WTC11 (cell line): ENCODE measurements around the gene CCDC170. TPM values are rescaled to one million over a fixed set of nuclear protein-coding genes. Genes with fewer than 3 reads are reported as not detected.

Experiments
- ATAC-seq: fragments of 200-7000 bp; cut with Tn5 transposase; 2 replicates; pipeline ENCODE4 v1.10.0; 2021; ENCODE audit warnings: mild to moderate bottlenecking, moderate library complexity
- CTCF ChIA-PET: fragments of 300-600 bp; sonication (Branson Sonifier 250); formaldehyde crosslinking; loops from one replicate; lab custom pipeline; 2021; ENCODE audit warnings: antibody characterized with exemption; lab: Charles Lee
- POLR2A ChIA-PET: fragments of 350-600 bp; sonication (Branson Sonifier 250); formaldehyde crosslinking; loops from one replicate; lab custom pipeline; 2021; ENCODE audit warnings: antibody characterized with exemption; lab: Charles Lee
- DNase-seq: peaks from one replicate; pipeline ENCODE4 v3.0.0; 2021; ENCODE audit warnings: low spot score
- H3K27ac Mint-ChIP-seq: 2 replicates; pipeline ENCODE4 v1.8.0; 2021; ENCODE audit warnings: mixed read lengths
- H3K27me3 Mint-ChIP-seq: 2 replicates; pipeline ENCODE4 v1.8.0; 2021; ENCODE audit warnings: low read depth, mild to moderate bottlenecking, moderate library complexity, mixed read lengths
- H3K36me3 Mint-ChIP-seq: 2 replicates; pipeline ENCODE4 v1.8.0; 2021; ENCODE audit warnings: mixed read lengths
- H3K4me1 Mint-ChIP-seq: 2 replicates; pipeline ENCODE4 v1.8.0; 2022; ENCODE audit warnings: mixed read lengths
- H3K4me3 Mint-ChIP-seq: 2 replicates; pipeline ENCODE4 v1.8.0; 2021; ENCODE audit warnings: mild to moderate bottlenecking, moderate library complexity, mixed read lengths
- H3K9me3 Mint-ChIP-seq: 2 replicates; pipeline ENCODE4 v1.8.0; 2021; ENCODE audit warnings: mixed read lengths
- ELF4 ChIP-seq: sonication (generic); formaldehyde crosslinking; IDR thresholded peaks from 2 replicates; pipeline ENCODE4 v1.8.1; 2022; ENCODE audit warnings: low read depth, mild to moderate bottlenecking, moderate library complexity, missing genetic modification reagents
- EMX1 ChIP-seq: fragments of 250-450 bp; sonication (Bioruptor Pico); IDR thresholded peaks from 2 replicates; pipeline ENCODE4 v1.8.0; 2021; ENCODE audit warnings: mild to moderate bottlenecking
- NFE2L1 ChIP-seq: sonication (generic); formaldehyde crosslinking; IDR thresholded peaks from 2 replicates; pipeline ENCODE4 v1.8.1; 2023; ENCODE audit warnings: missing genetic modification reagents
- NR2C2 ChIP-seq: sonication (generic); formaldehyde crosslinking; IDR thresholded peaks from 2 replicates; pipeline ENCODE4 v1.8.0; 2022; ENCODE audit warnings: mild to moderate bottlenecking, missing genetic modification reagents
- RORB ChIP-seq: fragments of 250-450 bp; sonication (Bioruptor Pico); IDR thresholded peaks from 2 replicates; pipeline ENCODE4 v1.9.0; 2021; ENCODE audit warnings: mild to moderate bottlenecking
- ZNF232 ChIP-seq: sonication (generic); formaldehyde crosslinking; IDR thresholded peaks from 2 replicates; pipeline ENCODE4 v1.8.0; 2022; ENCODE audit warnings: mild to moderate bottlenecking, missing genetic modification reagents
- ZNF416 ChIP-seq: fragments of 250-450 bp; sonication (Bioruptor Pico); IDR thresholded peaks from 2 replicates; pipeline ENCODE4 v1.9.0; 2021; ENCODE audit warnings: mild to moderate bottlenecking, inconsistent platforms
- ZNF423 ChIP-seq: fragments of 250-450 bp; sonication (Bioruptor Pico); IDR thresholded peaks from 2 replicates; pipeline ENCODE4 v2.1.2; 2022; ENCODE audit warnings: mild to moderate bottlenecking, moderate library complexity
- total RNA-seq: library from RNA; stranded (reverse); gene quantifications from 3 replicates; pipeline ENCODE4 v1.2.3, GENCODE V29; 2021
- TF ChIP-seq, protein P1 (sequence below): fragments of 250-450 bp; sonication (Bioruptor Pico); IDR thresholded peaks from 2 replicates; pipeline ENCODE4 v1.8.0; 2021; ENCODE audit warnings: mild to moderate bottlenecking
- TF ChIP-seq, protein P2 (sequence below): sonication (generic); formaldehyde crosslinking; IDR thresholded peaks from 2 replicates; pipeline ENCODE4 v1.8.1; 2023; ENCODE audit warnings: mild to moderate bottlenecking, missing genetic modification reagents, moderate library complexity
- TF ChIP-seq, protein P3 (sequence below): fragments of 250-450 bp; sonication (Bioruptor Pico); IDR thresholded peaks from 2 replicates; pipeline ENCODE4 v1.9.0; 2021; ENCODE audit warnings: moderate library complexity, mild to moderate bottlenecking, inconsistent platforms, borderline replicate concordance
- TF ChIP-seq, protein P4 (sequence below): sonication (generic); formaldehyde crosslinking; conservative IDR thresholded peaks from 2 replicates; pipeline ENCODE4 v1.8.1; 2022; ENCODE audit warnings: mild to moderate bottlenecking, missing genetic modification reagents
- TF ChIP-seq, protein P5 (sequence below): sonication (generic); formaldehyde crosslinking; IDR thresholded peaks from 2 replicates; pipeline ENCODE4 v1.8.1; 2022; ENCODE audit warnings: low read depth, missing genetic modification reagents, borderline replicate concordance
- TF ChIP-seq, protein P6 (sequence below): sonication (generic); formaldehyde crosslinking; conservative IDR thresholded peaks from 2 replicates; pipeline ENCODE4 v1.8.1; 2023; ENCODE audit warnings: mild to moderate bottlenecking, low read depth, missing genetic modification reagents, moderate library complexity
- TF ChIP-seq, protein P7 (sequence below): sonication (generic); formaldehyde crosslinking; IDR thresholded peaks from 2 replicates; pipeline ENCODE4 v1.8.1; 2022; ENCODE audit warnings: low read depth, mild to moderate bottlenecking, moderate library complexity, missing genetic modification reagents, borderline replicate concordance

CCDC170 gene
- total RNA-seq, 1 experiment from 2014 or later: 0.26 TPM

DNA sequence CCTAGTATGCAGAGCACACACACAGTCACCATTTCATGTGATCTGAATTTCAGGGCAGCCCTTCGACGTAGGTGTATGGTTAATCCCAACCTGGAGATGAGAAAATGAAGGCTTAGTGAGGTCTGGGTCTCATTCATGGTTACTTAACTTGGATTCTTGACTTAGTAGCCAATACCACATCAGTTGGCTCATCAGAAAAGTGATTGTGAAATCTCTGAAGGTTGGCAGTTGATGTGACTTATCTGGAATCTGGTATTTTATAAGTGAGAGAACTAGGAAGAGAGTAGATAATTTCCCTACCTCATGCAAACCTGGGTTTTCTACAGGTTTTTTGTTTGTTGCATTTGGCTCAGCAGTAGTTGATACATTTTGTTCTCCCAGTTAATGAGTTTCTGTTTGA, 123.7 kb downstream of the CCDC170 start:
- Mint-ChIP-seq H3K9me3 (peaks cover 4% of the 10 kb centered on the region; the same call in 1 of the 2 replicates), H3K4me3 (no peak overlapping the region), H3K4me1 (peaks cover 44% of the 10 kb centered on the region), H3K36me3 (peaks cover 4% of the 10 kb centered on the region; the same call in 1 of the 2 replicates), H3K27me3 (no peaks in the 10 kb centered on the region), H3K27ac (no peak overlapping the region)
- ATAC-seq (no peak), DNase-seq (no peak)
- ChIA-PET CTCF (no interaction called here), POLR2A (no interaction called here)
- TF ChIP-seq, protein P1, sequence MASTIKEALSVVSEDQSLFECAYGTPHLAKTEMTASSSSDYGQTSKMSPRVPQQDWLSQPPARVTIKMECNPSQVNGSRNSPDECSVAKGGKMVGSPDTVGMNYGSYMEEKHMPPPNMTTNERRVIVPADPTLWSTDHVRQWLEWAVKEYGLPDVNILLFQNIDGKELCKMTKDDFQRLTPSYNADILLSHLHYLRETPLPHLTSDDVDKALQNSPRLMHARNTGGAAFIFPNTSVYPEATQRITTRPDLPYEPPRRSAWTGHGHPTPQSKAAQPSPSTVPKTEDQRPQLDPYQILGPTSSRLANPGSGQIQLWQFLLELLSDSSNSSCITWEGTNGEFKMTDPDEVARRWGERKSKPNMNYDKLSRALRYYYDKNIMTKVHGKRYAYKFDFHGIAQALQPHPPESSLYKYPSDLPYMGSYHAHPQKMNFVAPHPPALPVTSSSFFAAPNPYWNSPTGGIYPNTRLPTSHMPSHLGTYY: no peak
- TF ChIP-seq ZNF232 (CRISPR knock-in tag): no peak
- no peak for TF ChIP-seq ZNF423 (CRISPR knock-in tag)
- TF ChIP-seq, protein P2, sequence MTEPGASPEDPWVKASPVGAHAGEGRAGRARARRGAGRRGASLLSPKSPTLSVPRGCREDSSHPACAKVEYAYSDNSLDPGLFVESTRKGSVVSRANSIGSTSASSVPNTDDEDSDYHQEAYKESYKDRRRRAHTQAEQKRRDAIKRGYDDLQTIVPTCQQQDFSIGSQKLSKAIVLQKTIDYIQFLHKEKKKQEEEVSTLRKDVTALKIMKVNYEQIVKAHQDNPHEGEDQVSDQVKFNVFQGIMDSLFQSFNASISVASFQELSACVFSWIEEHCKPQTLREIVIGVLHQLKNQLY (CRISPR knock-in tag): no peak
- TF ChIP-seq, protein P3, sequence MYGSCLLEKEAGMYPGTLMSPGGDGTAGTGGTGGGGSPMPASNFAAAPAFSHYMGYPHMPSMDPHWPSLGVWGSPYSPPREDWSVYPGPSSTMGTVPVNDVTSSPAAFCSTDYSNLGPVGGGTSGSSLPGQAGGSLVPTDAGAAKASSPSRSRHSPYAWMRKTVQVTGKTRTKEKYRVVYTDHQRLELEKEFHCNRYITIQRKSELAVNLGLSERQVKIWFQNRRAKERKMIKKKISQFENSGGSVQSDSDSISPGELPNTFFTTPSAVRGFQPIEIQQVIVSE (CRISPR knock-in tag): no peak
- TF ChIP-seq, protein P4, sequence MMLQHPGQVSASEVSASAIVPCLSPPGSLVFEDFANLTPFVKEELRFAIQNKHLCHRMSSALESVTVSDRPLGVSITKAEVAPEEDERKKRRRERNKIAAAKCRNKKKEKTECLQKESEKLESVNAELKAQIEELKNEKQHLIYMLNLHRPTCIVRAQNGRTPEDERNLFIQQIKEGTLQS (CRISPR knock-in tag): no peak
- TF ChIP-seq, protein P5, sequence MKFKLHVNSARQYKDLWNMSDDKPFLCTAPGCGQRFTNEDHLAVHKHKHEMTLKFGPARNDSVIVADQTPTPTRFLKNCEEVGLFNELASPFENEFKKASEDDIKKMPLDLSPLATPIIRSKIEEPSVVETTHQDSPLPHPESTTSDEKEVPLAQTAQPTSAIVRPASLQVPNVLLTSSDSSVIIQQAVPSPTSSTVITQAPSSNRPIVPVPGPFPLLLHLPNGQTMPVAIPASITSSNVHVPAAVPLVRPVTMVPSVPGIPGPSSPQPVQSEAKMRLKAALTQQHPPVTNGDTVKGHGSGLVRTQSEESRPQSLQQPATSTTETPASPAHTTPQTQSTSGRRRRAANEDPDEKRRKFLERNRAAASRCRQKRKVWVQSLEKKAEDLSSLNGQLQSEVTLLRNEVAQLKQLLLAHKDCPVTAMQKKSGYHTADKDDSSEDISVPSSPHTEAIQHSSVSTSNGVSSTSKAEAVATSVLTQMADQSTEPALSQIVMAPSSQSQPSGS: no peak

DNA sequence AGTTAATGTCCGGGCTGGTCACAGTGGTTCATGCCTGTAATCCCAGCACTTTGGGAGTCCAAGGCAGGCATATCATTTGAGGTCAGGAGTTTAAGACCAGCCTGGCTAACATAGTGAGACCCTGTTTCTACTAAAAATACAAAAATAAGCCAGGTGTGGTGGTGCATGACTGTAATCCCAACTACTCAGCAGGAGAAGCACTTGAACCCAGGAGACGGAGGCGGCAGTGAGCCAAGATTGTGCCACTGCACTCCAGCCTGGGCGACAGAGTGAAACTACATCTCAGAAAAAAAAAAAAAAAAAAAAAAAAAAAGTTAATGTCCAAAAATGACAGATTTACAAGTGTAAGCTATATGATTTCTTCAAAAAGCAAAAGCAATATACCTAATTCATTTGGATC, 124.9 kb downstream of the CCDC170 start:
- H3K4me1 Mint-ChIP-seq: peaks cover 42% of the 10 kb centered on the region
- H3K4me3 Mint-ChIP-seq: no peak overlapping the region
- no peaks in the 10 kb centered on the region for H3K27me3 Mint-ChIP-seq
- H3K9me3 Mint-ChIP-seq: peaks cover 4% of the 10 kb centered on the region; the same call in 1 of the 2 replicates
- peaks cover 4% of the 10 kb centered on the region; the same call in 1 of the 2 replicates for H3K36me3 Mint-ChIP-seq
- no peak for TF ChIP-seq NR2C2 (CRISPR knock-in tag)
- TF ChIP-seq, protein P6, sequence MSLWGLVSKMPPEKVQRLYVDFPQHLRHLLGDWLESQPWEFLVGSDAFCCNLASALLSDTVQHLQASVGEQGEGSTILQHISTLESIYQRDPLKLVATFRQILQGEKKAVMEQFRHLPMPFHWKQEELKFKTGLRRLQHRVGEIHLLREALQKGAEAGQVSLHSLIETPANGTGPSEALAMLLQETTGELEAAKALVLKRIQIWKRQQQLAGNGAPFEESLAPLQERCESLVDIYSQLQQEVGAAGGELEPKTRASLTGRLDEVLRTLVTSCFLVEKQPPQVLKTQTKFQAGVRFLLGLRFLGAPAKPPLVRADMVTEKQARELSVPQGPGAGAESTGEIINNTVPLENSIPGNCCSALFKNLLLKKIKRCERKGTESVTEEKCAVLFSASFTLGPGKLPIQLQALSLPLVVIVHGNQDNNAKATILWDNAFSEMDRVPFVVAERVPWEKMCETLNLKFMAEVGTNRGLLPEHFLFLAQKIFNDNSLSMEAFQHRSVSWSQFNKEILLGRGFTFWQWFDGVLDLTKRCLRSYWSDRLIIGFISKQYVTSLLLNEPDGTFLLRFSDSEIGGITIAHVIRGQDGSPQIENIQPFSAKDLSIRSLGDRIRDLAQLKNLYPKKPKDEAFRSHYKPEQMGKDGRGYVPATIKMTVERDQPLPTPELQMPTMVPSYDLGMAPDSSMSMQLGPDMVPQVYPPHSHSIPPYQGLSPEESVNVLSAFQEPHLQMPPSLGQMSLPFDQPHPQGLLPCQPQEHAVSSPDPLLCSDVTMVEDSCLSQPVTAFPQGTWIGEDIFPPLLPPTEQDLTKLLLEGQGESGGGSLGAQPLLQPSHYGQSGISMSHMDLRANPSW (CRISPR knock-in tag): no peak
- TF ChIP-seq NFE2L1 (CRISPR knock-in tag): no peak
- no peak for TF ChIP-seq ZNF416 (CRISPR knock-in tag)
- no peak for TF ChIP-seq RORB
- TF ChIP-seq, protein P1: no peak
- no peak for TF ChIP-seq EMX1 (CRISPR knock-in tag)
- TF ChIP-seq ELF4 (CRISPR knock-in tag): no peak
- TF ChIP-seq, protein P7, sequence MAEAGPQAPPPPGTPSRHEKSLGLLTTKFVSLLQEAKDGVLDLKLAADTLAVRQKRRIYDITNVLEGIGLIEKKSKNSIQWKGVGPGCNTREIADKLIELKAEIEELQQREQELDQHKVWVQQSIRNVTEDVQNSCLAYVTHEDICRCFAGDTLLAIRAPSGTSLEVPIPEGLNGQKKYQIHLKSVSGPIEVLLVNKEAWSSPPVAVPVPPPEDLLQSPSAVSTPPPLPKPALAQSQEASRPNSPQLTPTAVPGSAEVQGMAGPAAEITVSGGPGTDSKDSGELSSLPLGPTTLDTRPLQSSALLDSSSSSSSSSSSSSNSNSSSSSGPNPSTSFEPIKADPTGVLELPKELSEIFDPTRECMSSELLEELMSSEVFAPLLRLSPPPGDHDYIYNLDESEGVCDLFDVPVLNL (CRISPR knock-in tag): no peak
- CTCF ChIA-PET: no interaction called here
- DNase-seq (no peak), ATAC-seq (no peak)
- POLR2A ChIA-PET: no interaction called here
- H3K27ac Mint-ChIP-seq: no peak overlapping the region
